ENCODE data around the gene CTIF.

The CTIF gene

DNA sequence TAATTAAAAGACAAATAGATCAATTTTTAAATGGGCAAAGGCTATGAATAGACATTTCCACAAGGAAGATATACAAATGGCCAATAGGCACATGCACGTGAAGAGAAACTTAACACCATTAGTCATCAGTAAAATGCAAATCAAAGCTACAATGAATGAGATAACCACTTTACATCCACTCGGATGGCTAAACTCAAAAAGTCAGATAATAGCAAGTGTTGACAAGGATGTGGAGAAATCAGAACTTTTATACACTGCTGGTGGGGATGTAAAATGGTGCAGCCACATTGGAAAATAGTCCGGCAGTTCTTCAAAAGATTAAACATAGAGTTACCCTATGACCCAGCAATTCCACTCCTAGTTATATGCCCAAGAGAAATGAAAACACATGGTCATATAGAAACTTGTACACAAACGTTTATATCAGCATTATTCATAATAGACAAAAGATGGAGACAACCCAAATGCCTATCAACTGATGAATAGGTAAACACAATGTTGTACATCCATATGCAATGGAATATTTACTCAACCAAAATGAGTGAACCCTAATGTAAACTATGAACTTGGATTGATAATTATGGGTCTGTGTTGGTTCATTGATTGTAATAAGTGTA lies 360.8 kb downstream of the CTIF start:
- DNase-seq (ENCODE audit: low read depth, low spot score): no peak

DNA sequence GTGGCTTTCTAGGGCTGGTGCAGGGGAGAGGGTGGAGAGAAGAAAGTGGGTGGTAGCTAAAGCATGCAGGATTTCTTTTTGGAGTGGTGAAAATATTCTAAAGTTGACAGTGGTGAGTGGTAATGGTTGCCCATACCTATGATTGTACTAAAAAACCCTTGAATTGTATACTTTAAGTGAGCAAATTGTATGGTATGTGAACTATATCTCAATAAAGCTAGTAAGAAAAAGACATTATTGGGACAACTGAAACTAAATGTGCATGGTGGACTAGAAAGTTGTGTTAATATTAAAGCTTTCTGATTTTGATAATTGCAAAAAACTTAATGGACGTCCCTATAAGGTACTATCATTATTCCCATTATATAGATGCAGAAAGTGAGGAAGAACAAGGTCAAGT lies 361.6 kb downstream of the CTIF start:
- DNase-seq (ENCODE audit: low read depth, low spot score): no peak

DNA sequence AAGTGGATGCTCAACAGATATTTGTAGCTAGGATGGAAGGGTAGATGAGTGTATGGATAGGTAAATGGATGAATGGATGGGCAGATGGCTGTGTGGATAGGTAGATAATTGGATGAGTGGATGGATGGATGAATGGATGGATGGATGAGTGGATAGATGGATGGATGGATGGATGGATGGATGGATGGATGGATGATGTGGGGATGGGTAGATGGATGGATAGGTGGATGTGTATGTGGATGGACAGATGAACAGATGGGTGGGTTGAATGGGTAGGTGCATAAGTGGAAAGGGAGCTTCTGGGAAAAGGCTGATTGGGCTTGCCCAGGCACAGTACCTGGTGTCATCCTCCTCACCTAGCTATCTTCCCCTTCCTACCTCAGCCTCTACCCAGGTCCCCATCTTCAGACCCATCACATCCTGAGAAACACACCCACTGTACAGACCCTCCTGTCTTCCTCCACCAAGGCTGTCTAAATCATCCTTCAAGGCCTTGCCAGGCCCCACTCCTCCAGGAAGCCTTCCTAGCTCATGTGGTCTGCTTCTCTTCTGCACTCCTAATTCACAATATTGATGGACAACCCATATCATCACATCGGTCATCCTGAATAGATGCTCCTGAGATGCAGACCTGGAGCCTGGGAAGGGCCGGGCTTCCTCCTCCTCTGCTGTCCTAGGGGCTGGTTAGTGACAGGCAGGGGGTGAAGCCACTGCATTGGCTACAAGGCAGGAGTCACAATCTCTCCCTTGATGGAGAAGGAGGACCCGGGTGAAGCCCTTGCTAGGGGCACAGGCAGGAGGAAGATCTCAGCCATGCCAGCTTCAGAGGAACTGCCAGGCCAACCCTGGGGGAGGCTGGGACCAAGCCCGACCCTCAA lies 362.6 kb downstream of the CTIF start:
- DNase-seq (ENCODE audit: low read depth, low spot score): no peak

DNA sequence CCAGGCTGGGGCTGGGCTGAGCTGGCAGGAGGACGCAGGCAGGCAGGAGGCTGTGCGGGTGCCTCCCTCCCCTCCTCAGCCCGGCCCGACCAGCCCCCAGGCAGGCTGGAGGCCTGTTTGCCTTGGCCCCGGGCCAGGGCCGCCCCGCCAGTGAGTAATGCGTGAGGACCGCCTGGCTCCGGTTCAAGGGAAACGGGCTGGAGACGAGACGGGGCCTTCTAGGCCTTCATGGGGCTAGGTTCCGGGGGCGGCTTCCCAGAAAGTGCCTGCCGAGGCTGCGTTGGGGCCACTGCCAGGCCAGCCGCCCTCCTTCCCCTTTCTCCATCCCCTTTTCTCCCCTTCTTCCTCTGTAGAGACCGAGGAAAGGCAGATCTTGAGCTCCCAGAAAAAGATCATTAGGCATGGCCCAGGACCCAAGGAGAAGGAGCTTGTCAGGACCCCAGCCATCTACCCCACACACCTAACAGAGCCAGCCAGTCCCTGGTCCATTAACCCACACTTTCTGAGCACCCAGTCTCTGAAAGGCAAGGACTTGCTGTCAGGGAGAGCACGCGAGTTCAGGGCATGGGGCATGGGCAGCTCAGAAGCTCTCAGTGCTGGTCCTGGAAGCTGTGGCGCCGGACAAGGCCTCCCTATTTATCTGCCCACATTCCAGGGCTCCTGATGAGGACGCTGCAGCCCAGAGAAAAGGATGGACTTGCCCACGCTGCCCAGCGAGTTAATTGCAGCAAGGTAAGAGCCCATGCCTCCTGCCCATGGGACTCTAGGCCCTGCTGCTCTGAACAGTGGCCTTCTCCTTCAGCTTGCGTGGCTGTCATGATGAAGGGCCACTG lies 363.4 kb downstream of the CTIF start:
- no peak for DNase-seq (ENCODE audit: low read depth, low spot score)

DNA sequence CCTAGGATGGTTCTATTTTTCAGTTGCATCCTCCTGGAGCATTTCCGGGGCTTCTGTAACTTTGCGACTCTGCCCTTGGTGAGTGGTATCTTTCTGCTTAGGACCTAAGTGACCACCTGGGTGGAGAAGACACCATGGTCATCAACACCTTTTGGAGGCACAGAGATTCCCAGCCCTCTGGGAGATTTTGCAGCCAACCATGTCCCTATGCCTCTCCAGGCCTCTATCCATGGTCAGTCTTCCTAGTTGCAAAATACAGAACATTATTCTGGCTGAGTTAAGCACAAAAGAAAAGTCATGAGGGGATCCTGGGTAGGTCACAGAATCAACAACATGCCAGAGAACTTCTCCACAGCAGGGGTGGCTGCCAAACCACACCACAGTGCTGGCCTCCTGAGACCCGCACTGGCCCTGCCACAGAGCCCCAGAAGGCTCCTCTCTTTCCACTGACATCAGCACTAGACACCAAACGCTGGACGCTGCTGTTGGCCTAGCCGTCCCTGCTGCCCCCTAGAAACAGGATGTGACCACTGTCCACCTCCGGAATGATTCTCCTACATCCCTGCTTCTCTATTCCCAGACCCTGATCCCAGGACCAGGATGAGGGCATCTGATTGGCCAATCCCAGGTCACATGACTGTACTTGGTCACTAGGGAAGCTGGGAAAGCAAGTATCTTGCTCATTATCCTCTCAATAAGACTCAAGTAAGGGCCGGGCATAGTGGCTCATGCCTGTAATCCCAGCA lies 364.2 kb downstream of the CTIF start:
- no peak for DNase-seq (ENCODE audit: low read depth, low spot score)

DNA sequence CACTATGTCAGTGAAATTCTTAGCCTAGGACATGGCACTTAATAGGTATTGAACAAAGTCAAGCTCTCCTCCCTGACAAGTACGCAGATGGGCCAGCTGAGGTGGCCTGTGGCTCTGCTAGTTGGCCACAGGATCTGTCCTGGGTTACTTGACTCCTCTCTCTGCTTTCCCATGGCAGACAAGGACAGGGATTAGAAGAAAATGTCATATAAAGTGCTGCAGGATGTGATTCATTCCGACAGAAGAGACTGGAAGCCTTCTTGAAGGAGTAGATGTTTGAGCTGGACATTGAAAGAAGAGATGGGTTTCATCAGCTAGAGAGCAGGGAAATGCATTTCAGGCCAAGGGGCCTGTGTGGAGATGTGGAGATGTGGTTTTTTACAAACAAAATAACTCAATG lies 365.3 kb downstream of the CTIF start:
- no peak for DNase-seq (ENCODE audit: low read depth, low spot score)

DNA sequence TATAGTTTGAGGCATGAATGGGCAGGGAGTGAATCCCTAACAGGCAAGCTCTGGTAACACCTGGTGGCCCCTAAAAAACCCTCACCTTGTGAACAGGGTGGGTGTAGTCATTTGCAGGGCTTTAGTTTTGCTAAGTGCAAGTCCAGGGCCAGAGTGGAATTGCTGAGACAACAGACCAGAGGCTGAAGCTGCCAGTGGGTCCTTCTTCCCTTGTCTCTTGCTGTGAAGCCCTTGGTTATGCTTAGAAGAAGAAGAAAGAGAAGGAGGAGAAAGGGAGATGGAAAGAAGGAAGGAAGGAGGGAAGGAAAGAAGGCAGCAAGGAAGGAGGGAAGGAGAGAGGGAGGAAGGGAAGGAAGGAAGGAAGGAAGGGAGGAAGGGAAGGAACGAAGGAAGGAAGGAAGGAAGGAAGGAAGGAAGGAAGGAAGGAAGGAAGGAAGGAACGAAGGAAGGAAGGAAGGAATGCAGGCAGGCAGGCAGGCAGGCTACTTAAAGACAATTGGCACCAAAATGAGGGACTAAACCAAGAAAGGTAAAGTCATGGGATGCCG lies 366.1 kb downstream of the CTIF start:
- DNase-seq (ENCODE audit: low read depth, low spot score): no peak

DNA sequence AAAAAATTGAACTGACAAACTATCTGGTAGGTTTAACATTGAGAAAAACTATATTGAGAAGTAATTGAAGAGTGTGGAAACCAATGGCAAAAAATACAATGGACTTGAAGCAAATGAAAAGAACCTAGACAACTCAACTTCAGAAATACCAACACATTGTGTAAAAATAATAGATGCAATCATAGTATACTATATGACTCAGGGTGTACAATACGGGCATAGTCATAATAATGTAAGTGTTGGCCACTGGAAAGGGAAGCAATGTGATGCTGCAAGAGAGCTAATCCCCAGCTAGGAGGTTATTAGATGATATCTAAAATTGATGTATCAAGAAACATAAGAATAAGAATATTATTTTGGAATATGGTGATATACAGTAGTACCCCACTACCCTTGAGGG lies 366.7 kb downstream of the CTIF start:
- no peak for DNase-seq (ENCODE audit: low read depth, low spot score)

DNA sequence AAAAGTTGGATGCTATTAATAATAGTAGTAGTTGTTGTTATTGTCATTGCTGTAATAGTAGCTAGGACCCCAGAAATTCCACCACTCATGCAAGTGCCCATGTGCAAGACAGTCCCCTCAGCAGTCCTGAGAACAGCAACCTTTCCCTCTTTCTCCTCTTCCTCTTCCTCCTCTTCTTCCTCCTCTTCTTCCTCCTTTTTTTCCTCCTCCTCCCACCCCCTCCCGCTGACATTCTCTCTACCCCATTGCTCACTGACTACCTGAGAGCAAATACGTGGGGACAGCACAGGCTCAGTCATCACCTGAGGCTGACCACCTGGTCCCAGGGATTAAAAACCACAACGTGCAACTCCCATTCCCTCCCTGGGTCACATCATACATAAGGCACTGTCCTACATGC lies 370.1 kb downstream of the CTIF start:
- DNase-seq (ENCODE audit: low read depth, low spot score): no peak

DNA sequence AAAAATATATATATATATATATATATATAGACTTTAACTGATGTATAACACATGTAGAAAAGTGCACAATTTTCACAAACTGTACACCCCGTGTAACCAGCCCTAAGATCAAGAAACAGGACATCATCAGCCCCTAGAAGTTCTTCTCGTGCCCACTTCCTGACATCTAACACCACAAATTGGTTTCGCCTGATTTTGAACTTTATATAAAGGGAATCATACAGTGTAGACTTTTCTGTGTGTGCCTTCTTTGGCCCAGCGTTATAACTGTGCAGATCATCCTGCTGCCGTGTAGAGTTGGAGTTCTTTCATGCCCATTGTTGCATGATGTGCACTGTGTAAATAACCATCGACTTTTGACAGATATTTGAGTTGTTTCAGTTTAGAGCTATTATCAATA lies 370.9 kb downstream of the CTIF start:
- DNase-seq (ENCODE audit: low read depth, low spot score): no peak

DNA sequence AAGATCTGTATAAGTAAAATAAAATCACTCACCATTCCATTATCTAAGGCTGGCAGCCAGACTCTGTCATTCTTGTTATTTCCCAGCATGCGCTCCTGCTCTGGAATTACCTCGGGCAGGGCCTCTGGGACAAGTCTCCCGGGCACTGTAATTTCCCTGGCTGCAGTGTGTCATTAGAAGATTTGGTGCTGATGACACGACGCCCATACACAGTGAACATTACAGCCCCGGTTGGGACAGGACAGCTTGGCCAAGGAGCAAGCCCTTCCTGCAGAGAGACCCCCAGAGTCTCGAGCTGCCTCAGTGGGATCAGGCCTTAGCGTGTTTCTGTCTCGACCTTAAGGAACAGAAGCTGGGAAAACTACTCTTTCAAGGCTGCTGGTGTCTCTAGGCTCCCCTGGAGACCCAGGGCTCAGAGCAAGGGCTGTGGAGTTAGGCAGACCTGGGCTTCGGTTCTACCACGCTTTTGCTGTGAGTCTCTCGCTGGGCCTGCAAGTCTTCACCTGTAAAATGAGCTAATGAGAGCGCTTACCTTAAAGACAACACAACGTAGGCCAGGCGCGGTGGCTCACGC lies 372.2 kb downstream of the CTIF start:
- no peak for DNase-seq (ENCODE audit: low read depth, low spot score)

All from activated CD4-positive, CD25-positive, alpha-beta regulatory T cell treated with anti-CD3 and anti-CD28 coated beads, Interleukin-2, amount 50 U/mL, for 16 hours (primary cell).